GM12878 (cell line): ENCODE measurements around the gene UMAD1. TPM values are rescaled to one million over a fixed set of nuclear protein-coding genes. Genes with fewer than 3 reads are reported as not detected.
A peak's percentile ranks its signal among the peaks of the same experiment; 100 is the strongest.

ENCODE experiments used
- BACH1 ChIP-seq: fragments of 450-650 bp; IDR thresholded peaks from 2 replicates; pipeline ENCODE4 v1.6.1; 2017; ENCODE audit warnings: mild to moderate bottlenecking, borderline replicate concordance
- CHD1 ChIP-seq: IDR thresholded peaks from 2 replicates; pipeline ENCODE4 v1.6.1; 2012; ENCODE audit warnings: low read depth, low read length, improper control_type of control experiment
- EED ChIP-seq: sonication (generic); IDR thresholded peaks from 2 replicates; pipeline ENCODE4 v1.6.1; 2016; ENCODE audit warnings: antibody characterized with exemption, low read depth
- EP300 ChIP-seq, 2 experiments: fragments of 150-350 bp in 1 of 2; IDR thresholded peaks; 2 replicates each; pipeline ENCODE4 v1.6.1; 2011 to 2012; ENCODE audit warnings: low read depth in 2 of 2, low read length in 2 of 2, borderline replicate concordance in 1 of 2, improper control_type of control experiment in 1 of 2, inconsistent platforms in 1 of 2; ENCODE audit not compliant: control insufficient read depth in 1 of 2
- FOS ChIP-seq: IDR thresholded peaks from 3 replicates; pipeline ENCODE4 v1.6.1; 2011; ENCODE audit warnings: borderline replicate concordance; ENCODE audit not compliant: insufficient read length; ENCODE audit errors: extremely low read depth
- JUND ChIP-seq: IDR thresholded peaks from 2 replicates; pipeline ENCODE4 v1.6.1; 2012; ENCODE audit warnings: low read depth, mild to moderate bottlenecking, low read length, improper control_type of control experiment, moderate library complexity
- MTA2 ChIP-seq: fragments of 450-650 bp; IDR thresholded peaks from 2 replicates; pipeline ENCODE4 v1.6.1; 2016; ENCODE audit warnings: low read depth, mild to moderate bottlenecking, moderate library complexity
- MYB ChIP-seq: fragments of 150-350 bp; IDR thresholded peaks from 2 replicates; pipeline ENCODE4 v1.6.1; 2014; ENCODE audit warnings: mild to moderate bottlenecking, low read depth, low read length, borderline replicate concordance
- NFIC ChIP-seq: IDR thresholded peaks from 2 replicates; pipeline ENCODE4 v1.6.1; 2012; ENCODE audit warnings: low read depth, mild to moderate bottlenecking, inconsistent platforms, low read length, moderate library complexity
- PAX8 ChIP-seq: fragments of 450-650 bp; IDR thresholded peaks from 2 replicates; pipeline ENCODE4 v1.6.1; 2017; ENCODE audit warnings: mild to moderate bottlenecking, moderate library complexity
- PML ChIP-seq: IDR thresholded peaks from 2 replicates; pipeline ENCODE4 v1.6.1; 2012; ENCODE audit warnings: low read length, inconsistent platforms
- SIX5 ChIP-seq: IDR thresholded peaks from 2 replicates; pipeline ENCODE4 v1.6.1; 2011; ENCODE audit warnings: mild to moderate bottlenecking, low read depth, low read length, moderate library complexity; ENCODE audit not compliant: severe bottlenecking
- SPI1 ChIP-seq: IDR thresholded peaks from 2 replicates; pipeline ENCODE4 v1.6.1; 2011; ENCODE audit warnings: low read depth, mild to moderate bottlenecking, low read length, moderate library complexity, borderline replicate concordance; ENCODE audit not compliant: insufficient read depth
- STAT3 ChIP-seq: IDR thresholded peaks from 2 replicates; pipeline ENCODE4 v1.6.1; 2011; ENCODE audit warnings: low read depth, low read length, improper control_type of control experiment
- TAF1 ChIP-seq: IDR thresholded peaks from 2 replicates; pipeline ENCODE4 v1.6.1; 2011; ENCODE audit warnings: mild to moderate bottlenecking, low read depth, low read length, borderline replicate concordance
- TCF3 ChIP-seq: IDR thresholded peaks from 2 replicates; pipeline ENCODE4 v1.6.1; 2012; ENCODE audit warnings: low read depth, mild to moderate bottlenecking, low read length, borderline replicate concordance; ENCODE audit not compliant: insufficient read depth
- WRNIP1 ChIP-seq: IDR thresholded peaks from 2 replicates; pipeline ENCODE4 v1.6.1; 2011; ENCODE audit warnings: low read depth, low read length, improper control_type of control experiment, borderline replicate concordance
- YBX1 ChIP-seq: fragments of 450-650 bp; IDR thresholded peaks from 2 replicates; pipeline ENCODE4 v1.6.1; 2016; ENCODE audit warnings: antibody characterized with exemption
- polyA plus RNA-seq, 11 experiments: library from polyadenylated mRNA; depleted of rRNA in 4 of 11; unstranded in 6 of 11; stranded (reverse) in 5 of 11; fragments of >200 nt; fragmentation: Nextera tagmentation in 4 of 11; fragmentation: Illumina TruSeq in 1 of 11; extraction: Ambion mirVana in 4 of 11; extraction: Trizol in 1 of 11; gene quantifications; 1 replicate in 1 of 11; 2 replicates in 10 of 11; pipeline versions ENCODE4 v1.2.1 to v1.2.3, GENCODE V29; 2011 to 2016; ENCODE audit warnings: inconsistent platforms in 2 of 11, missing spikeins in 2 of 11, low read depth in 1 of 11
- total RNA-seq, 4 experiments: library from RNA; depleted of rRNA in 3 of 4; stranded (reverse); fragments of >200 nt in 3 of 4; fragmentation: Illumina TruSeq in 1 of 4; extraction: Trizol in 1 of 4; gene quantifications; 2 replicates each; pipeline versions ENCODE4 v1.2.1 to v1.2.3, GENCODE V29; 2013 to 2021
- TF ChIP-seq, protein P1 (sequence below): fragments of 450-650 bp; IDR thresholded peaks from 2 replicates; pipeline ENCODE4 v1.6.1; 2017; ENCODE audit warnings: mild to moderate bottlenecking
- TF ChIP-seq, protein P2 (sequence below): fragments of 450-650 bp; IDR thresholded peaks from 2 replicates; pipeline ENCODE4 v1.6.1; 2017; ENCODE audit warnings: antibody characterized with exemption, mild to moderate bottlenecking, moderate library complexity
- TF ChIP-seq, protein P3 (sequence below): fragments of 450-650 bp; formaldehyde crosslinking; IDR thresholded peaks from 2 replicates; pipeline ENCODE4 v1.4.0; 2020; ENCODE audit warnings: mild to moderate bottlenecking, moderate library complexity

The UMAD1 gene
- total and polyA plus RNA-seq, 10 of the 15 experiments (the other 5 are each of a cell fraction or from before 2014, with no cell fraction given) = 6.0 to 28.6 (median 9.3) TPM

DNA sequence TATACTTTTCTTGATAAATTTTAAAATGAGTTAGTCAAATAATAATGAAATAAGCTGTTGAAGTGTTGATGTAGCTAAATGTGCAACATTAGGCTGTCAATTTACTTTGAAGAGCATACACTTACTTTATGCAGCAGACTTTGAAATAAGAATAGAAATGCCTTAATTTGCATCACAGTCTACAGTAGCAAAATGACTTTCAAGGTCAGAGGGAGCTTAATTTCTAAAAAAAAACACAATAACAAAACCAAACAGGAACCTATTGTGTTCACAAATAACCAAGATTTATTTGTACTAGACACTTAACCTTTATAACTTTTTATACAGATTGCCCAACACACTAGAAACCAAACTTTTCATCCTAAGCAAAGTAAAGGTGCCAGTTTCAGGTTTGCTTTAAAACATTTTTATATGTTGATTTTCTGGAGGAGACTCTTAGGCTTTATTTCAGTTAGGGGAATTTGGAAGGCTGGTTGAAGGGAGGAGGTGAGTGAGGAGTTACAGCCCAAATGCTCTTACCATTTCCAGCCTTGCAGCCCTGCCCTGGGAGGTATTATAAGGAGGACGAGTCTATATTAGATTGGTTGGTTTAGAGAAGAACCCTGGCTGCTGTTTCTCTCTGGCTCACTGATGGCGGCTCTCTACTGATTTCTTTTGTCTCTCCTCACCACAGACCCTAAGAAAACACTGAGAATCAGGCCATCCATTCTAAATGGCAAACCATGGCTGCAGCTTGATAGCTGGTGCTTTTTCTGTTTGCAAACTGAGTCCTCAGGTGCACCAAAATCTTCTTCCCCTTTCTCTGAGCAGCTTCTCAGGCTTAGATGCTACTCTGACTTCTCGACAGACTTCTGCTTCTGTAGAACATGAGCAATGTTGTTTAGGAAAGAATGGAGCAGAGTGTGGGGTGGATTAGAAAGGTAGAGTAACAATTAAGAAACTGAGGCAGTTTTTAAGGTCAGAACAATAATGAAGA, 133.1 kb downstream of the UMAD1 start (continued):
- TF ChIP-seq, protein P1, sequence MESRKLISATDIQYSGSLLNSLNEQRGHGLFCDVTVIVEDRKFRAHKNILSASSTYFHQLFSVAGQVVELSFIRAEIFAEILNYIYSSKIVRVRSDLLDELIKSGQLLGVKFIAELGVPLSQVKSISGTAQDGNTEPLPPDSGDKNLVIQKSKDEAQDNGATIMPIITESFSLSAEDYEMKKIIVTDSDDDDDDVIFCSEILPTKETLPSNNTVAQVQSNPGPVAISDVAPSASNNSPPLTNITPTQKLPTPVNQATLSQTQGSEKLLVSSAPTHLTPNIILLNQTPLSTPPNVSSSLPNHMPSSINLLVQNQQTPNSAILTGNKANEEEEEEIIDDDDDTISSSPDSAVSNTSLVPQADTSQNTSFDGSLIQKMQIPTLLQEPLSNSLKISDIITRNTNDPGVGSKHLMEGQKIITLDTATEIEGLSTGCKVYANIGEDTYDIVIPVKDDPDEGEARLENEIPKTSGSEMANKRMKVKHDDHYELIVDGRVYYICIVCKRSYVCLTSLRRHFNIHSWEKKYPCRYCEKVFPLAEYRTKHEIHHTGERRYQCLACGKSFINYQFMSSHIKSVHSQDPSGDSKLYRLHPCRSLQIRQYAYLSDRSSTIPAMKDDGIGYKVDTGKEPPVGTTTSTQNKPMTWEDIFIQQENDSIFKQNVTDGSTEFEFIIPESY = no peak
- TF ChIP-seq STAT3 = no peak
- TF ChIP-seq WRNIP1 = no peak
- TF ChIP-seq MYB = no peak
- TF ChIP-seq MTA2 = no peak
- TF ChIP-seq EED = no peak
- no peak for TF ChIP-seq CHD1
- no peak for TF ChIP-seq YBX1
- no peak for TF ChIP-seq PAX8
- TF ChIP-seq NFIC = peak; percentile 36; the same call in 1 of the 2 replicates
- TF ChIP-seq BACH1 = no peak
- TF ChIP-seq TAF1 = no peak
- TF ChIP-seq JUND = no peak
- peak in 1 of 2 experiments; percentile 47; a peak in 2 of 4 replicates for TF ChIP-seq EP300 (IDR thresholded peaks at IDR 0.05; ENCODE audit: borderline replicate concordance in 1 of 2, control insufficient read depth in 1 of 2, low read depth in 2 of 2, low read length in 2 of 2)
- TF ChIP-seq FOS = no peak
- no peak for TF ChIP-seq SPI1
- TF ChIP-seq PML = no peak
- TF ChIP-seq TCF3 = no peak
- TF ChIP-seq, protein P2, sequence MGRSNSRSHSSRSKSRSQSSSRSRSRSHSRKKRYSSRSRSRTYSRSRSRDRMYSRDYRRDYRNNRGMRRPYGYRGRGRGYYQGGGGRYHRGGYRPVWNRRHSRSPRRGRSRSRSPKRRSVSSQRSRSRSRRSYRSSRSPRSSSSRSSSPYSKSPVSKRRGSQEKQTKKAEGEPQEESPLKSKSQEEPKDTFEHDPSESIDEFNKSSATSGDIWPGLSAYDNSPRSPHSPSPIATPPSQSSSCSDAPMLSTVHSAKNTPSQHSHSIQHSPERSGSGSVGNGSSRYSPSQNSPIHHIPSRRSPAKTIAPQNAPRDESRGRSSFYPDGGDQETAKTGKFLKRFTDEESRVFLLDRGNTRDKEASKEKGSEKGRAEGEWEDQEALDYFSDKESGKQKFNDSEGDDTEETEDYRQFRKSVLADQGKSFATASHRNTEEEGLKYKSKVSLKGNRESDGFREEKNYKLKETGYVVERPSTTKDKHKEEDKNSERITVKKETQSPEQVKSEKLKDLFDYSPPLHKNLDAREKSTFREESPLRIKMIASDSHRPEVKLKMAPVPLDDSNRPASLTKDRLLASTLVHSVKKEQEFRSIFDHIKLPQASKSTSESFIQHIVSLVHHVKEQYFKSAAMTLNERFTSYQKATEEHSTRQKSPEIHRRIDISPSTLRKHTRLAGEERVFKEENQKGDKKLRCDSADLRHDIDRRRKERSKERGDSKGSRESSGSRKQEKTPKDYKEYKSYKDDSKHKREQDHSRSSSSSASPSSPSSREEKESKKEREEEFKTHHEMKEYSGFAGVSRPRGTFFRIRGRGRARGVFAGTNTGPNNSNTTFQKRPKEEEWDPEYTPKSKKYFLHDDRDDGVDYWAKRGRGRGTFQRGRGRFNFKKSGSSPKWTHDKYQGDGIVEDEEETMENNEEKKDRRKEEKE = no peak
- TF ChIP-seq, protein P3, sequence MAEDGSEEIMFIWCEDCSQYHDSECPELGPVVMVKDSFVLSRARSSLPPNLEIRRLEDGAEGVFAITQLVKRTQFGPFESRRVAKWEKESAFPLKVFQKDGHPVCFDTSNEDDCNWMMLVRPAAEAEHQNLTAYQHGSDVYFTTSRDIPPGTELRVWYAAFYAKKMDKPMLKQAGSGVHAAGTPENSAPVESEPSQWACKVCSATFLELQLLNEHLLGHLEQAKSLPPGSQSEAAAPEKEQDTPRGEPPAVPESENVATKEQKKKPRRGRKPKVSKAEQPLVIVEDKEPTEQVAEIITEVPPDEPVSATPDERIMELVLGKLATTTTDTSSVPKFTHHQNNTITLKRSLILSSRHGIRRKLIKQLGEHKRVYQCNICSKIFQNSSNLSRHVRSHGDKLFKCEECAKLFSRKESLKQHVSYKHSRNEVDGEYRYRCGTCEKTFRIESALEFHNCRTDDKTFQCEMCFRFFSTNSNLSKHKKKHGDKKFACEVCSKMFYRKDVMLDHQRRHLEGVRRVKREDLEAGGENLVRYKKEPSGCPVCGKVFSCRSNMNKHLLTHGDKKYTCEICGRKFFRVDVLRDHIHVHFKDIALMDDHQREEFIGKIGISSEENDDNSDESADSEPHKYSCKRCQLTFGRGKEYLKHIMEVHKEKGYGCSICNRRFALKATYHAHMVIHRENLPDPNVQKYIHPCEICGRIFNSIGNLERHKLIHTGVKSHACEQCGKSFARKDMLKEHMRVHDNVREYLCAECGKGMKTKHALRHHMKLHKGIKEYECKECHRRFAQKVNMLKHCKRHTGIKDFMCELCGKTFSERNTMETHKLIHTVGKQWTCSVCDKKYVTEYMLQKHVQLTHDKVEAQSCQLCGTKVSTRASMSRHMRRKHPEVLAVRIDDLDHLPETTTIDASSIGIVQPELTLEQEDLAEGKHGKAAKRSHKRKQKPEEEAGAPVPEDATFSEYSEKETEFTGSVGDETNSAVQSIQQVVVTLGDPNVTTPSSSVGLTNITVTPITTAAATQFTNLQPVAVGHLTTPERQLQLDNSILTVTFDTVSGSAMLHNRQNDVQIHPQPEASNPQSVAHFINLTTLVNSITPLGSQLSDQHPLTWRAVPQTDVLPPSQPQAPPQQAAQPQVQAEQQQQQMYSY (CRISPR knock-in tag) = no peak
- no peak for TF ChIP-seq SIX5
